Osteoblast (primary cell): ENCODE results near the gene IDH2. TPM values are rescaled to one million over a fixed set of nuclear protein-coding genes. Genes with fewer than 3 reads are reported as not detected.

Experiments used
- DNase-seq: peaks from one replicate; pipeline ENCODE4 v3.0.0; 2011; ENCODE audit warnings: low spot score, mixed read lengths; ENCODE audit not compliant: insufficient read length; ENCODE audit errors: missing footprints
- H2AFZ ChIP-seq: 2 replicates; pipeline ENCODE4 v1.6.0; 2011; ENCODE audit warnings: mild to moderate bottlenecking, low read length
- H3K27ac ChIP-seq: 2 replicates; pipeline ENCODE4 v1.5.1; 2011; ENCODE audit warnings: mild to moderate bottlenecking, low read depth, low read length, moderate library complexity
- H3K27me3 ChIP-seq: 2 replicates; pipeline ENCODE4 v1.6.0; 2012; ENCODE audit warnings: mild to moderate bottlenecking, control low read depth, inconsistent platforms, low read length, moderate library complexity; ENCODE audit not compliant: insufficient read depth
- H3K36me3 ChIP-seq: 2 replicates; pipeline ENCODE4 v1.5.1; 2011; ENCODE audit warnings: mild to moderate bottlenecking, low read length, control low read depth, moderate library complexity; ENCODE audit not compliant: insufficient read depth
- H3K4me1 ChIP-seq: 2 replicates; pipeline ENCODE4 v1.5.1; 2011; ENCODE audit warnings: mild to moderate bottlenecking, low read length, control low read depth, moderate library complexity; ENCODE audit not compliant: insufficient read depth
- H3K4me2 ChIP-seq: 2 replicates; pipeline ENCODE4 v1.6.0; 2011; ENCODE audit warnings: mild to moderate bottlenecking, low read length; ENCODE audit not compliant: insufficient read depth
- H3K4me3 ChIP-seq: fragments of 200-600 bp; sonication (generic); 3 replicates; pipeline ENCODE4 v1.5.1; 2012; ENCODE audit warnings: mild to moderate bottlenecking, low read length, inconsistent platforms; ENCODE audit not compliant: insufficient read depth
- H3K79me2 ChIP-seq: 2 replicates; pipeline ENCODE4 v1.6.0; 2012; ENCODE audit warnings: mild to moderate bottlenecking, low read length, control low read depth, inconsistent platforms; ENCODE audit not compliant: insufficient read depth
- H3K9me3 ChIP-seq: 2 replicates; pipeline ENCODE4 v1.5.1; 2011; ENCODE audit warnings: low read depth, low read length, control low read depth
- H4K20me1 ChIP-seq: 2 replicates; pipeline ENCODE4 v1.6.0; 2012; ENCODE audit warnings: mild to moderate bottlenecking, low read length, control low read depth; ENCODE audit not compliant: insufficient read depth
- CTCF ChIP-seq: IDR thresholded peaks from 2 replicates; pipeline ENCODE4 v1.5.1; 2011; ENCODE audit warnings: mild to moderate bottlenecking, low read depth, low read length, moderate library complexity; ENCODE audit errors: extremely low read depth
- small RNA-seq: library from RNA; depleted of rRNA; stranded (forward); fragments of <200 nt; gene quantifications from one replicate; pipeline ENCODE3, GENCODE V24; 2012
- total RNA-seq: library from RNA; depleted of rRNA; stranded (reverse); fragments of >200 nt; gene quantifications from 2 replicates; pipeline ENCODE4 v1.2.3, GENCODE V29; 2012

Gene IDH2
- total RNA-seq, 1 donor, result 51.0 TPM

- DNase-seq, result no peak
- peaks cover 15% of the 10 kb centered on the region for H4K20me1 ChIP-seq
- H3K36me3 ChIP-seq, result no peaks in the 10 kb centered on the region
- TF ChIP-seq CTCF, result no peak
- H3K4me1 ChIP-seq, result peaks cover 45% of the 10 kb centered on the region
- peak overlapping the region; percentile 28 for H3K27ac ChIP-seq
- no peaks in the 10 kb centered on the region for H3K27me3 ChIP-seq
- no peak overlapping the region for H2AFZ ChIP-seq
- H3K9me3 ChIP-seq, result no peaks in the 10 kb centered on the region
- H3K79me2 ChIP-seq, result peaks cover 54% of the 10 kb centered on the region
- H3K4me3 ChIP-seq, result no peak overlapping the region
- no peak overlapping the region for H3K4me2 ChIP-seq
Observed at GRCh38 chr15:90033448-90033847, 68.8 kb downstream of the IDH2 start.

Small RNA genes within 50 kb of the gene (small RNA-seq; reads per million reads assigned to genes)
- gene RF00066, result not detected

Other genes starting within 250 kb of the IDH2 start
- 54.8 and 63.7 TPM in 2 replicates for gene AP3S2, start 208.5 kb downstream of the IDH2 start, total RNA-seq
- 14.1 and 17.7 TPM in 2 replicates for gene ARPIN, start 189.5 kb downstream of the IDH2 start, total RNA-seq
- gene ZNF710, start 101.1 kb downstream of the IDH2 start, total RNA-seq, result 10.3 and 10.9 TPM in 2 replicates
- 8.7 and 15.9 TPM in 2 replicates for gene SEMA4B, start 98.9 kb upstream of the IDH2 start, total RNA-seq
- 21.4 and 23.0 TPM in 2 replicates for gene CIB1, start 131.5 kb upstream of the IDH2 start, total RNA-seq
- gene GDPGP1, start 131.7 kb upstream of the IDH2 start, total RNA-seq, result 8.0 and 9.7 TPM in 2 replicates
- gene TTLL13, start 147.1 kb upstream of the IDH2 start, total RNA-seq, result under 0.01 TPM in 2 replicates
- 56.0 and 68.4 TPM in 2 replicates for gene NGRN, start 163.2 kb upstream of the IDH2 start, total RNA-seq
- 1.8 and 2.4 TPM in 2 replicates for gene ZNF774, start 249.8 kb upstream of the IDH2 start, total RNA-seq